OCI-LY3 (cell line): ENCODE results near the gene PLA2G2F.
A peak's percentile ranks its signal among the peaks of the same experiment; 100 is the strongest.
"Not testable (repeated sequence)": the region's sequence is repeated elsewhere in the genome, so short reads cannot be mapped to it uniquely, and the experiment has no call there.

Experiments used
- H2AFZ ChIP-seq: fragments of 200-600, 300-600 bp; shearing (Covaris generic); 2 replicates; pipeline ENCODE4 v1.6.0; 2014; ENCODE audit warnings: antibody characterized with exemption, low read depth, low read length
- H3K27ac ChIP-seq: fragments of 200-600, 300-600 bp; sonication (generic); 2 replicates; pipeline ENCODE4 v1.5.1; 2014; ENCODE audit warnings: mild to moderate bottlenecking, low read length, moderate library complexity, mixed read lengths
- H3K27me3 ChIP-seq: fragments of 200-600, 300-600 bp; sonication (generic); 2 replicates; pipeline ENCODE4 v1.6.1; 2014; ENCODE audit warnings: low read depth, low read length, mixed read lengths
- H3K36me3 ChIP-seq: fragments of 200-600, 300-600 bp; sonication (generic); replicated peaks from 2 replicates; pipeline ENCODE3; 2014; ENCODE audit warnings: low read depth, low read length, mixed read lengths
- H3K4me1 ChIP-seq: fragments of 300-600, 200-600 bp; sonication (generic); 2 replicates; pipeline ENCODE4 v1.6.1; 2014; ENCODE audit warnings: low read length, mixed read lengths
- H3K4me2 ChIP-seq: fragments of 200-600, 300-600 bp; sonication (generic); 2 replicates; pipeline ENCODE4 v1.6.1; 2014; ENCODE audit warnings: low read length, mixed read lengths
- H3K4me3 ChIP-seq: fragments of 300-600, 200-600 bp; sonication (generic); 2 replicates; pipeline ENCODE4 v1.5.1; 2014; ENCODE audit warnings: antibody characterized with exemption, mild to moderate bottlenecking, low read length, moderate library complexity
- H3K79me2 ChIP-seq: fragments of 300-600, 200-600 bp; shearing (Covaris generic); 2 replicates; pipeline ENCODE4 v1.6.1; 2014; ENCODE audit warnings: mild to moderate bottlenecking, low read length, mixed read lengths
- H3K9ac ChIP-seq: fragments of 300-600, 200-600 bp; shearing (Covaris generic); 2 replicates; pipeline ENCODE4 v1.6.0; 2014; ENCODE audit warnings: mild to moderate bottlenecking, low read length, moderate library complexity
- H3K9me3 ChIP-seq: fragments of 200-600, 300-600 bp; shearing (Covaris generic); 2 replicates; pipeline ENCODE4 v1.6.1; 2014; ENCODE audit warnings: low read length, mixed read lengths; ENCODE audit not compliant: insufficient read depth
- H4K20me1 ChIP-seq: fragments of 200-600, 300-600 bp; sonication (generic); 2 replicates; pipeline ENCODE4 v1.6.1; 2016; ENCODE audit warnings: low read length, mixed read lengths; ENCODE audit not compliant: insufficient read depth
- CTCF ChIP-seq: fragments of 200-600, 300-600 bp; sonication (generic); IDR thresholded peaks from 2 replicates; pipeline ENCODE4 v1.5.1; 2014; ENCODE audit warnings: antibody characterized with exemption, low read length, low read depth
- EZH2phosphoT487 ChIP-seq: fragments of 200-600 bp; shearing (Covaris generic); IDR thresholded peaks from 2 replicates; pipeline ENCODE4 v1.6.1; 2018; ENCODE audit warnings: antibody characterized with exemption, mixed run types, low read depth

Gene PLA2G2F

DNA sequence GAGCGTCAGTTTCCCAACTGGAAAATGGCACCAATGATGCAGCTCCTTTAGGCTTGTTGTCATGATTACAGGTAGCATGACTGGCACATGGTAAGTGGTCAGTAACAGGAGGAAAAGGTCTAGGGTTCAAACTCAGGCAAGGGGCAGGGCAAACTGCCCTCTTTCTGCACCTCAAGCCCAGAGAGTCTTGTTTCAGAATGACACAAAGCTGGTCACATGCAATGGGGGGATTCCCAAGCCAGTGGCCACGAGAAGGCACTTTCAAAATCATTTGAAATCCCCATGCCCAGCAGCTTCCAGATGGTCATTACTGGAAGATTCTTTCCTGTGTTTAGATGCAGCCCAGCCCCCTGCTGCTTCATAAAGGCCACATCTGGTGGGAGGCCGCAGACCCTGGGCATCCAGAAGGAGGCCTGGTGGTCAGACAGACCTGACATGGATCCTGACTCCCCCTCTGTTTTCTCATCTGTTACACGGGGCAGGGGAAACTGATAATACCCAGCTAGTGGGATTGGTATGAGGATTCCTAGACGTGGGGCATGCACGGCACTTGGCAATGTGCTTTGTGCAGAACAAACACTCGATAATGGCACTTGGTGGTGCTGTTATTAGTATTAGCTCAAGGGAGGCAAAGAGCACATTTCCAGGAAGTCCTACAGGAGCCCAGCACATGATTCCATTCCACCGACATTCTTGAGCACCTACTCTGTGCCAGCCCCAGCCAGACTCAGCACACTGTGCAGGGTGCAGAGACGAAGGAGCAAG lies 12.9 kb upstream of the PLA2G2F start:
- no peaks in the 10 kb centered on the region for H3K36me3 ChIP-seq
- H3K9me3 ChIP-seq = no peaks in the 10 kb centered on the region
- H4K20me1 ChIP-seq = no peaks in the 10 kb centered on the region
- peak overlapping the region; percentile 70 for H3K9ac ChIP-seq
- H3K4me1 ChIP-seq = peaks cover 51% of the 10 kb centered on the region
- peak overlapping the region; percentile 98 for H3K27ac ChIP-seq
- TF ChIP-seq CTCF (no peak), EZH2phosphoT487 (no peak)
- peak overlapping the region; percentile 45 for H3K4me3 ChIP-seq
- peak overlapping the region; percentile 87 for H3K4me2 ChIP-seq
- H3K27me3 ChIP-seq = no peaks in the 10 kb centered on the region
- H3K79me2 ChIP-seq = no peaks in the 10 kb centered on the region
- no peak overlapping the region for H2AFZ ChIP-seq

- Histone ChIP-seq H3K27ac (peak overlapping the region; percentile 98), H3K4me2 (peak overlapping the region; percentile 87), H3K27me3 (no peaks in the 10 kb centered on the region), H3K4me3 (peak overlapping the region; percentile 36; the same call in 1 of the 2 replicates), H3K9me3 (no peaks in the 10 kb centered on the region), H3K9ac (peak overlapping the region; percentile 70; the same call in 1 of the 2 replicates), H2AFZ (no peak overlapping the region), H3K4me1 (peaks cover 51% of the 10 kb centered on the region), H3K79me2 (no peaks in the 10 kb centered on the region), H3K36me3 (no peaks in the 10 kb centered on the region), H4K20me1 (no peaks in the 10 kb centered on the region)
- no peak for TF ChIP-seq EZH2phosphoT487
- TF ChIP-seq CTCF = no peak
Measured at GRCh38 chr1:20126806-20127440, 12.2 kb upstream of the PLA2G2F start.

GRCh38 chr1:20130518-20130917 lies 8.6 kb upstream of the PLA2G2F start:
- H4K20me1 ChIP-seq, H3K9ac ChIP-seq, H3K36me3 ChIP-seq, H3K27me3 ChIP-seq, H3K79me2 ChIP-seq, H3K27ac ChIP-seq, H3K4me3 ChIP-seq, H2AFZ ChIP-seq, H3K9me3 ChIP-seq, H3K4me2 ChIP-seq: not testable (repeated sequence)
- H3K4me1 ChIP-seq = peaks cover 22% of the 10 kb centered on the region

- Histone ChIP-seq H3K27me3 (no peaks in the 10 kb centered on the region), H3K4me2 (no peak overlapping the region), H2AFZ (no peak overlapping the region), H3K9me3 (no peaks in the 10 kb centered on the region), H3K4me1 (no peaks in the 10 kb centered on the region), H3K36me3 (no peaks in the 10 kb centered on the region), H3K79me2 (no peaks in the 10 kb centered on the region), H3K4me3 (no peak overlapping the region), H3K9ac (no peak overlapping the region), H4K20me1 (no peaks in the 10 kb centered on the region), H3K27ac (no peak overlapping the region)
- no peak for TF ChIP-seq CTCF
- TF ChIP-seq EZH2phosphoT487 = no peak
Measured at GRCh38 chr1:20134995-20135394, 4.1 kb upstream of the PLA2G2F start.
